NCI-H2081 (cell line): Measurements from ENCODE around the gene DHX8.

ENCODE experiments used
- DNase-seq, 2 experiments: peaks; one replicate each; lab custom pipeline; 2025; lab: John Stamatoyannopoulos, UW

Gene DHX8

DNA sequence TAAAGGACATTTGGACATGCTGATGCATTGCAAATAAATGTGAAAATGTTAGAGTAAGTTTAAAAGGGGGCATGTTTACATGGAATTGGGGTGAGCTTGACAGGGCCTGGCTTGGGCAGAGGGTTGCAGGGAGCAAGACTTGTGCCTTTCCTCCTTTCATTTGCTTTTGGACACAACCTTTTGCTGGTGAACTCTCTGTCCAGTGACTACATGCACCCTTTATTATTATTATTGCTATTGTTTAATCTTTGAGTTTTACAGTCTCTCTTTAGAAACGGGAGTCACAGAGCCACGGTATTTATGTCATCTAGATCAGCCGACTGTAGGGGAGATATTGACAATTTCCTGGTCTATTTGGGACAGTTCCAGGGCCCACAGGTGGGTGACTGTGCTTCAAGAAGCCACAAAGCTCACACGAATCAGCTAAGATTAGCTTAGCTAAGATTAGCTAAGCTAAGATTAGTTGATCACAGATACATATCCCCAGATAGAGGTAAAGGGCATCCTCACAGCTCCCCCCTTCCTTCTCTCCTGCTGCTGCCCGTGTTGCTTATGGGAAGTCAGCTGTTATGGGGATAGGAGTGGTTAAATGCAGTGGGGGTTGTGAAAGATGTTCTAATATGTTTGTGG, 91.2 kb downstream of the DHX8 start:
- DNase-seq: no peak
